C4-2B (cell line): Measurements from ENCODE around the gene DAD1.

Source experiments
- CTCF ChIP-seq: fragments of 450-650 bp; conservative IDR thresholded peaks from 2 replicates; pipeline ENCODE4 v1.5.1; 2017; ENCODE audit warnings: mild to moderate bottlenecking
- ZFX ChIP-seq: fragments of 450-650 bp; IDR thresholded peaks from 2 replicates; pipeline ENCODE4 v1.6.1; 2017

GRCh38 chr14:22535126-22535525 is 53.9 kb downstream of the DAD1 start:
- TF ChIP-seq CTCF (no peak), ZFX (no peak)
